SK-N-SH treated with all-trans-retinoic acid at 6 μM for 48 hours (cell line): ENCODE measurements around the gene ADAMTS20.

Experiments
- ARNTL ChIP-seq: fragments of 450-650 bp; formaldehyde crosslinking; IDR thresholded peaks from 2 replicates; pipeline ENCODE4 v1.5.0; 2020; ENCODE audit warnings: low read depth, mild to moderate bottlenecking, moderate library complexity, borderline replicate concordance
- POU6F1 ChIP-seq: fragments of 250-450 bp; sonication (Bioruptor Pico); IDR thresholded peaks from 2 replicates; pipeline ENCODE4 v1.8.0; 2021; ENCODE audit warnings: low read depth, mild to moderate bottlenecking, moderate library complexity, borderline replicate concordance
- SNAI2 ChIP-seq: fragments of 250-450 bp; sonication (Bioruptor Pico); IDR thresholded peaks from 2 replicates; pipeline ENCODE4 v1.5.0; 2020; ENCODE audit warnings: mild to moderate bottlenecking, moderate library complexity
- ZFP3 ChIP-seq: fragments of 250-450 bp; sonication (Bioruptor Pico); IDR thresholded peaks from 2 replicates; pipeline ENCODE4 v1.5.0; 2020; ENCODE audit warnings: mild to moderate bottlenecking, moderate library complexity
- TF ChIP-seq, protein P1 (sequence below): fragments of 250-450 bp; sonication (Bioruptor Pico); IDR thresholded peaks from 2 replicates; pipeline ENCODE4 v1.5.1; 2021; ENCODE audit warnings: mild to moderate bottlenecking, moderate library complexity
- TF ChIP-seq, protein P2 (sequence below): fragments of 250-450 bp; sonication (Bioruptor Pico); IDR thresholded peaks from 2 replicates; pipeline ENCODE4 v1.5.1; 2020; ENCODE audit warnings: low read depth, mild to moderate bottlenecking, moderate library complexity
- TF ChIP-seq, protein P3 (sequence below): fragments of 250-450 bp; sonication (Bioruptor Pico); IDR thresholded peaks from 2 replicates; pipeline ENCODE4 v1.8.0; 2020; ENCODE audit warnings: mild to moderate bottlenecking, moderate library complexity, borderline replicate concordance

GRCh38 chr12:43444940-43445564, 107.0 kb downstream of the ADAMTS20 start:
- TF ChIP-seq ARNTL (CRISPR knock-in tag): no peak
- TF ChIP-seq, protein P1, sequence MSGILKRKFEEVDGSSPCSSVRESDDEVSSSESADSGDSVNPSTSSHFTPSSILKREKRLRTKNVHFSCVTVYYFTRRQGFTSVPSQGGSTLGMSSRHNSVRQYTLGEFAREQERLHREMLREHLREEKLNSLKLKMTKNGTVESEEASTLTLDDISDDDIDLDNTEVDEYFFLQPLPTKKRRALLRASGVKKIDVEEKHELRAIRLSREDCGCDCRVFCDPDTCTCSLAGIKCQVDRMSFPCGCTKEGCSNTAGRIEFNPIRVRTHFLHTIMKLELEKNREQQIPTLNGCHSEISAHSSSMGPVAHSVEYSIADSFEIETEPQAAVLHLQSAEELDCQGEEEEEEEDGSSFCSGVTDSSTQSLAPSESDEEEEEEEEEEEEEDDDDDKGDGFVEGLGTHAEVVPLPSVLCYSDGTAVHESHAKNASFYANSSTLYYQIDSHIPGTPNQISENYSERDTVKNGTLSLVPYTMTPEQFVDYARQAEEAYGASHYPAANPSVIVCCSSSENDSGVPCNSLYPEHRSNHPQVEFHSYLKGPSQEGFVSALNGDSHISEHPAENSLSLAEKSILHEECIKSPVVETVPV (CRISPR knock-in tag): no peak
- TF ChIP-seq, protein P2, sequence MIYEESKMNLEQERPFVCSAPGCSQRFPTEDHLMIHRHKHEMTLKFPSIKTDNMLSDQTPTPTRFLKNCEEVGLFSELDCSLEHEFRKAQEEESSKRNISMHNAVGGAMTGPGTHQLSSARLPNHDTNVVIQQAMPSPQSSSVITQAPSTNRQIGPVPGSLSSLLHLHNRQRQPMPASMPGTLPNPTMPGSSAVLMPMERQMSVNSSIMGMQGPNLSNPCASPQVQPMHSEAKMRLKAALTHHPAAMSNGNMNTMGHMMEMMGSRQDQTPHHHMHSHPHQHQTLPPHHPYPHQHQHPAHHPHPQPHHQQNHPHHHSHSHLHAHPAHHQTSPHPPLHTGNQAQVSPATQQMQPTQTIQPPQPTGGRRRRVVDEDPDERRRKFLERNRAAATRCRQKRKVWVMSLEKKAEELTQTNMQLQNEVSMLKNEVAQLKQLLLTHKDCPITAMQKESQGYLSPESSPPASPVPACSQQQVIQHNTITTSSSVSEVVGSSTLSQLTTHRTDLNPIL (CRISPR knock-in tag): no peak
- no peak for TF ChIP-seq POU6F1 (CRISPR knock-in tag)
- TF ChIP-seq ZFP3 (CRISPR knock-in tag): no peak
- no peak for TF ChIP-seq SNAI2
- TF ChIP-seq, protein P3, sequence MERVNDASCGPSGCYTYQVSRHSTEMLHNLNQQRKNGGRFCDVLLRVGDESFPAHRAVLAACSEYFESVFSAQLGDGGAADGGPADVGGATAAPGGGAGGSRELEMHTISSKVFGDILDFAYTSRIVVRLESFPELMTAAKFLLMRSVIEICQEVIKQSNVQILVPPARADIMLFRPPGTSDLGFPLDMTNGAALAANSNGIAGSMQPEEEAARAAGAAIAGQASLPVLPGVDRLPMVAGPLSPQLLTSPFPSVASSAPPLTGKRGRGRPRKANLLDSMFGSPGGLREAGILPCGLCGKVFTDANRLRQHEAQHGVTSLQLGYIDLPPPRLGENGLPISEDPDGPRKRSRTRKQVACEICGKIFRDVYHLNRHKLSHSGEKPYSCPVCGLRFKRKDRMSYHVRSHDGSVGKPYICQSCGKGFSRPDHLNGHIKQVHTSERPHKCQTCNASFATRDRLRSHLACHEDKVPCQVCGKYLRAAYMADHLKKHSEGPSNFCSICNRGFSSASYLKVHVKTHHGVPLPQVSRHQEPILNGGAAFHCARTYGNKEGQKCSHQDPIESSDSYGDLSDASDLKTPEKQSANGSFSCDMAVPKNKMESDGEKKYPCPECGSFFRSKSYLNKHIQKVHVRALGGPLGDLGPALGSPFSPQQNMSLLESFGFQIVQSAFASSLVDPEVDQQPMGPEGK (CRISPR knock-in tag): no peak
